Mucosa of stomach (tissue), 1 donor: ENCODE measurements around the gene OR2W3.

Source experiments
- H3K27me3 ChIP-seq: one replicate; pipeline ENCODE4 v1.7.0; 2013; ENCODE audit warnings: mild to moderate bottlenecking, low read length; ENCODE audit not compliant: control insufficient read depth, insufficient read depth
- H3K36me3 ChIP-seq: one replicate; pipeline ENCODE4 v1.7.0; 2013; ENCODE audit warnings: low read length; ENCODE audit not compliant: control insufficient read depth, insufficient read depth
- H3K4me1 ChIP-seq: one replicate; pipeline ENCODE4 v1.7.0; 2013; ENCODE audit warnings: mild to moderate bottlenecking, low read length; ENCODE audit not compliant: control insufficient read depth, insufficient read depth
- H3K4me3 ChIP-seq: one replicate; pipeline ENCODE4 v1.7.0; 2013; ENCODE audit warnings: low read length
- H3K9ac ChIP-seq: one replicate; pipeline ENCODE4 v1.7.0; 2013; ENCODE audit warnings: mild to moderate bottlenecking, low read length, moderate library complexity
- H3K9me3 ChIP-seq: one replicate; pipeline ENCODE4 v1.7.0; 2013; ENCODE audit warnings: mild to moderate bottlenecking, low read length, moderate library complexity; ENCODE audit not compliant: control insufficient read depth
- donor health status: Pancreatic carcinoma.

The OR2W3 gene

GRCh38 chr1:247884797-247885413 lies 10.5 kb upstream of the OR2W3 start:
- Histone ChIP-seq H3K4me1 (no peaks in the 10 kb centered on the region), H3K27me3 (no peaks in the 10 kb centered on the region), H3K9ac (no peak overlapping the region), H3K36me3 (no peaks in the 10 kb centered on the region), H3K4me3 (no peak overlapping the region), H3K9me3 (no peaks in the 10 kb centered on the region)

GRCh38 chr1:247895976-247896375 lies 589 bp downstream of the OR2W3 start:
- Histone ChIP-seq H3K9me3 (no peaks in the 10 kb centered on the region), H3K4me3 (no peak overlapping the region), H3K9ac (no peak overlapping the region), H3K27me3 (no peaks in the 10 kb centered on the region), H3K36me3 (no peaks in the 10 kb centered on the region), H3K4me1 (no peaks in the 10 kb centered on the region)

- Histone ChIP-seq H3K4me3 (no peak overlapping the region), H3K4me1 (no peaks in the 10 kb centered on the region), H3K9me3 (no peaks in the 10 kb centered on the region), H3K9ac (no peak overlapping the region), H3K27me3 (no peaks in the 10 kb centered on the region), H3K36me3 (no peaks in the 10 kb centered on the region)
Observed at GRCh38 chr1:247904122-247904521, 8.7 kb downstream of the OR2W3 start.

GRCh38 chr1:247905181-247905580 lies 9.8 kb downstream of the OR2W3 start:
- Histone ChIP-seq H3K4me3 (no peak overlapping the region), H3K9me3 (no peaks in the 10 kb centered on the region), H3K9ac (no peak overlapping the region), H3K4me1 (no peaks in the 10 kb centered on the region), H3K36me3 (no peaks in the 10 kb centered on the region), H3K27me3 (no peaks in the 10 kb centered on the region)

GRCh38 chr1:247905910-247906503 lies 10.6 kb downstream of the OR2W3 start:
- Histone ChIP-seq H3K4me1 (no peaks in the 10 kb centered on the region), H3K9ac (no peak overlapping the region), H3K9me3 (no peaks in the 10 kb centered on the region), H3K4me3 (no peak overlapping the region), H3K27me3 (no peaks in the 10 kb centered on the region), H3K36me3 (no peaks in the 10 kb centered on the region)

- no peak overlapping the region for H3K9ac ChIP-seq
- no peak overlapping the region for H3K4me3 ChIP-seq
- H3K36me3 ChIP-seq, result no peaks in the 10 kb centered on the region
- H3K27me3 ChIP-seq, result no peaks in the 10 kb centered on the region
- H3K4me1 ChIP-seq, result no peaks in the 10 kb centered on the region
- no peaks in the 10 kb centered on the region for H3K9me3 ChIP-seq
Observed at GRCh38 chr1:247906504-247907047, 11.2 kb downstream of the OR2W3 start.

- Histone ChIP-seq H3K36me3 (no peaks in the 10 kb centered on the region), H3K27me3 (no peaks in the 10 kb centered on the region), H3K9ac (no peak overlapping the region), H3K9me3 (no peaks in the 10 kb centered on the region), H3K4me1 (no peaks in the 10 kb centered on the region), H3K4me3 (no peak overlapping the region)
Observed at GRCh38 chr1:247908766-247909165, 13.4 kb downstream of the OR2W3 start.

- Histone ChIP-seq H3K9me3 (no peaks in the 10 kb centered on the region), H3K4me3 (no peak overlapping the region), H3K4me1 (no peaks in the 10 kb centered on the region), H3K36me3 (no peaks in the 10 kb centered on the region), H3K27me3 (no peaks in the 10 kb centered on the region), H3K9ac (no peak overlapping the region)
Observed at GRCh38 chr1:247913786-247914185, 18.4 kb downstream of the OR2W3 start.

GRCh38 chr1:247914941-247915662 lies 19.7 kb downstream of the OR2W3 start:
- H3K9me3 ChIP-seq, result no peaks in the 10 kb centered on the region
- H3K4me1 ChIP-seq, result no peaks in the 10 kb centered on the region
- no peak overlapping the region for H3K9ac ChIP-seq
- no peak overlapping the region for H3K4me3 ChIP-seq
- no peaks in the 10 kb centered on the region for H3K27me3 ChIP-seq
- no peaks in the 10 kb centered on the region for H3K36me3 ChIP-seq

GRCh38 chr1:247919952-247920351 lies 24.6 kb downstream of the OR2W3 start, which contains the start of gene OR2T8:
TSS of gene OR2T8 (plus strand) at chr1:247920252. CDS start at chr1:247921018, 766 bp downstream.
- no peaks in the 10 kb centered on the region for H3K4me1 ChIP-seq
- H3K9me3 ChIP-seq, result no peaks in the 10 kb centered on the region
- H3K27me3 ChIP-seq, result no peaks in the 10 kb centered on the region
- H3K4me3 ChIP-seq, result no peak within 1 kb of the TSS
- no peaks in the 10 kb centered on the region for H3K36me3 ChIP-seq
- H3K9ac ChIP-seq, result no peak within 1 kb of the TSS

- Histone ChIP-seq H3K36me3 (no peaks in the 10 kb centered on the region), H3K9ac (no peak overlapping the region), H3K9me3 (no peaks in the 10 kb centered on the region), H3K4me1 (no peaks in the 10 kb centered on the region), H3K4me3 (no peak overlapping the region), H3K27me3 (no peaks in the 10 kb centered on the region)
Observed at GRCh38 chr1:247923941-247924340, 28.6 kb downstream of the OR2W3 start.

GRCh38 chr1:247924868-247925267 lies 29.5 kb downstream of the OR2W3 start, which contains the start of gene OR2AJ1:
TSS of gene OR2AJ1 (plus strand) at chr1:247924889. CDS start at chr1:247933769, 8,880 bp downstream.
- Histone ChIP-seq H3K36me3 (no peaks in the 10 kb centered on the region), H3K9me3 (no peaks in the 10 kb centered on the region), H3K27me3 (no peaks in the 10 kb centered on the region), H3K4me3 (no peak within 1 kb of the TSS), H3K9ac (no peak within 1 kb of the TSS), H3K4me1 (no peaks in the 10 kb centered on the region)
